BLaER1 treated with 17β-estradiol and CSF1 and Interleukin-3, amounts not matched to agents 10 nM and 100 nM (cell line): ENCODE results near the gene STK24.

Experiments
- H3K27ac ChIP-seq, 11 experiments: shearing (Covaris generic); formaldehyde crosslinking; 2 replicates each; pipeline ENCODE4 v1.8.1; 2022
- H3K27me3 ChIP-seq, 11 experiments: shearing (Covaris generic); formaldehyde crosslinking; 2 replicates each; pipeline ENCODE4 v1.8.1; 2022
- H3K36me3 ChIP-seq, 11 experiments: shearing (Covaris generic); formaldehyde crosslinking; 2 replicates each; pipeline ENCODE4 v1.8.1; 2022
- H3K4me1 ChIP-seq, 10 experiments: shearing (Covaris generic); formaldehyde crosslinking; 2 replicates each; pipeline ENCODE4 v1.8.1; 2022
- H3K4me2 ChIP-seq, 11 experiments: shearing (Covaris generic); formaldehyde crosslinking; 2 replicates each; pipeline ENCODE4 v1.8.1; 2022
- H3K4me3 ChIP-seq, 10 experiments: shearing (Covaris generic); formaldehyde crosslinking; 2 replicates each; pipeline ENCODE4 v1.8.1; 2022
- H3K9ac ChIP-seq, 11 experiments: shearing (Covaris generic); formaldehyde crosslinking; 2 replicates each; pipeline ENCODE4 v1.8.1; 2022
- H3K9me3 ChIP-seq, 11 experiments: shearing (Covaris generic); formaldehyde crosslinking; replicated peaks in 1 of 11; 2 replicates each; pipeline ENCODE4 v1.8.1; 2022
- H4K20me1 ChIP-seq, 11 experiments: shearing (Covaris generic); formaldehyde crosslinking; 2 replicates each; pipeline ENCODE4 v1.8.1; 2022
- Cebpa-rat ChIP-seq, 11 experiments: shearing (Covaris generic); IDR thresholded peaks; 2 replicates each; pipeline ENCODE4 v1.8.1; 2022

Gene STK24

GRCh38 chr13:98504371-98504963 is 72.4 kb downstream of the STK24 start:
- H3K36me3 ChIP-seq, result peaks cover 13 to 89% (median 70%) of the 10 kb centered on the region in 11 experiments
- peaks cover 72 to 100% (median 98%) of the 10 kb centered on the region in 11 experiments for H4K20me1 ChIP-seq
- H3K9me3 ChIP-seq, result no peaks in the 10 kb centered on the region
- no peak overlapping the region for H3K27ac ChIP-seq
- 0 out of 22 replicates have a peak overlapping the region, but pooled peaks of 1 of the 11 experiments have one; percentile 6 for H3K9ac ChIP-seq
- peak overlapping the region; percentile 8 to 80 (median 41) for H3K4me2 ChIP-seq
- H3K4me1 ChIP-seq, result peaks cover 49 to 77% (median 64%) of the 10 kb centered on the region in 10 experiments
- H3K27me3 ChIP-seq, result no peaks in the 10 kb centered on the region
- TF ChIP-seq Cebpa-rat (IDR thresholded peaks at IDR 0.05), result no peak
- no peak overlapping the region for H3K4me3 ChIP-seq

- no peaks in the 10 kb centered on the region for H3K9me3 ChIP-seq
- H3K9ac ChIP-seq, result 0 out of 22 replicates have a peak overlapping the region, but pooled peaks of 1 of the 11 experiments have one; percentile 6
- peaks cover 77 to 100% (median 98%) of the 10 kb centered on the region in 11 experiments for H4K20me1 ChIP-seq
- H3K4me3 ChIP-seq, result no peak overlapping the region
- H3K36me3 ChIP-seq, result peaks cover 18 to 94% (median 75%) of the 10 kb centered on the region in 11 experiments
- H3K4me2 ChIP-seq, result peak overlapping the region; percentile 8 to 80 (median 40); a peak in 20 of 22 replicates
- peaks cover 44 to 76% (median 60%) of the 10 kb centered on the region in 10 experiments for H3K4me1 ChIP-seq
- no peaks in the 10 kb centered on the region for H3K27me3 ChIP-seq
- no peak for TF ChIP-seq Cebpa-rat (IDR thresholded peaks at IDR 0.05)
- H3K27ac ChIP-seq, result no peak overlapping the region
Observed at GRCh38 chr13:98504029-98504351, 72.9 kb downstream of the STK24 start.

GRCh38 chr13:98503175-98504028 is 73.5 kb downstream of the STK24 start:
- H3K9ac ChIP-seq, result no peak overlapping the region
- peak overlapping the region; percentile 8 to 80 (median 40); a peak in 17 of 22 replicates for H3K4me2 ChIP-seq
- H3K4me1 ChIP-seq, result peaks cover 41 to 76% (median 57%) of the 10 kb centered on the region in 10 experiments
- H4K20me1 ChIP-seq, result peaks cover 83 to 100% (median 97%) of the 10 kb centered on the region in 11 experiments
- H3K9me3 ChIP-seq, result no peaks in the 10 kb centered on the region
- H3K36me3 ChIP-seq, result peaks cover 24 to 95% (median 76%) of the 10 kb centered on the region in 11 experiments
- no peak for TF ChIP-seq Cebpa-rat (IDR thresholded peaks at IDR 0.05)
- no peak overlapping the region; a peak in 1 of 22 replicates for H3K27ac ChIP-seq
- no peaks in the 10 kb centered on the region for H3K27me3 ChIP-seq
- no peak overlapping the region for H3K4me3 ChIP-seq

GRCh38 chr13:98500963-98501421 is 75.9 kb downstream of the STK24 start:
- Histone ChIP-seq H3K9ac (no peak overlapping the region), H3K36me3 (peaks cover 28 to 95% (median 64%) of the 10 kb centered on the region in 11 experiments), H4K20me1 (peaks cover 92 to 100% (median 100%) of the 10 kb centered on the region in 11 experiments), H3K4me3 (no peak overlapping the region), H3K4me2 (peak overlapping the region in 4 of 11 experiments; percentile 7 to 22 (median 18); a peak in 3 of 22 replicates), H3K4me1 (peaks cover 57 to 76% (median 67%) of the 10 kb centered on the region in 10 experiments), H3K9me3 (no peaks in the 10 kb centered on the region), H3K27me3 (no peaks in the 10 kb centered on the region), H3K27ac (no peak overlapping the region)
- no peak for TF ChIP-seq Cebpa-rat (IDR thresholded peaks at IDR 0.05)

GRCh38 chr13:98496966-98497365 is 79.9 kb downstream of the STK24 start:
- no peak overlapping the region for H3K4me3 ChIP-seq

GRCh38 chr13:98496479-98496791 is 80.5 kb downstream of the STK24 start:
- Histone ChIP-seq H3K4me3 (no peak overlapping the region), H3K4me1 (peaks cover 39 to 64% (median 46%) of the 10 kb centered on the region in 10 experiments), H4K20me1 (peaks cover 96 to 100% (median 99%) of the 10 kb centered on the region in 11 experiments), H3K9ac (peak overlapping the region in 2 of 11 experiments; percentile 45; a peak in 1 of 22 replicates), H3K36me3 (peaks cover 27 to 68% (median 43%) of the 10 kb centered on the region in 11 experiments), H3K27ac (0 out of 22 replicates have a peak overlapping the region, but pooled peaks of 1 of the 11 experiments have one; percentile 9), H3K4me2 (peak overlapping the region; percentile 7 to 72 (median 39); a peak in 18 of 22 replicates), H3K9me3 (no peaks in the 10 kb centered on the region), H3K27me3 (no peaks in the 10 kb centered on the region)
- TF ChIP-seq Cebpa-rat (IDR thresholded peaks at IDR 0.05), result no peak

More at GRCh38 chr13:98496966-98497365, 79.9 kb downstream of the STK24 start:
- no peak for TF ChIP-seq Cebpa-rat (IDR thresholded peaks at IDR 0.05)
- Histone ChIP-seq H4K20me1 (peaks cover 96 to 100% (median 99%) of the 10 kb centered on the region in 11 experiments), H3K9ac (peak overlapping the region in 2 of 11 experiments; percentile 45; a peak in 2 of 22 replicates), H3K36me3 (peaks cover 27 to 72% (median 45%) of the 10 kb centered on the region in 11 experiments), H3K4me2 (peak overlapping the region; percentile 7 to 72 (median 39)), H3K27ac (peak overlapping the region in 3 of 11 experiments; percentile 2 to 28 (median 9); a peak in 2 of 22 replicates), H3K27me3 (no peaks in the 10 kb centered on the region), H3K9me3 (no peaks in the 10 kb centered on the region), H3K4me1 (peaks cover 39 to 67% (median 49%) of the 10 kb centered on the region in 10 experiments)

GRCh38 chr13:98495627-98496478 is 81.1 kb downstream of the STK24 start:
- Histone ChIP-seq H3K4me3 (no peak overlapping the region), H3K27ac (0 out of 22 replicates have a peak overlapping the region, but pooled peaks of 1 of the 11 experiments have one; percentile 9), H3K4me2 (peak overlapping the region; percentile 7 to 72 (median 39); a peak in 18 of 22 replicates)

GRCh38 chr13:98494769-98495168 is 82.1 kb downstream of the STK24 start:
- no peaks in the 10 kb centered on the region for H3K9me3 ChIP-seq
- TF ChIP-seq Cebpa-rat (IDR thresholded peaks at IDR 0.05), result no peak

More at GRCh38 chr13:98495627-98496478, 81.1 kb downstream of the STK24 start:
- peak in 4 of 11 experiments; percentile 62 to 81 (median 71); a peak in 7 of 22 replicates for TF ChIP-seq Cebpa-rat (IDR thresholded peaks at IDR 0.05)
- 0 out of 22 replicates have a peak overlapping the region, but pooled peaks of 2 of the 11 experiments have one; percentile 4 to 45 for H3K9ac ChIP-seq
- H3K4me1 ChIP-seq, result peaks cover 39 to 64% (median 50%) of the 10 kb centered on the region in 10 experiments
- no peaks in the 10 kb centered on the region for H3K27me3 ChIP-seq
- no peaks in the 10 kb centered on the region for H3K9me3 ChIP-seq
- peaks cover 96 to 100% (median 99%) of the 10 kb centered on the region in 11 experiments for H4K20me1 ChIP-seq
- H3K36me3 ChIP-seq, result peaks cover 27 to 71% (median 47%) of the 10 kb centered on the region in 11 experiments

More at GRCh38 chr13:98494769-98495168, 82.1 kb downstream of the STK24 start:
- Histone ChIP-seq H3K9ac (no peak overlapping the region), H3K36me3 (peaks cover 19 to 71% (median 47%) of the 10 kb centered on the region in 11 experiments), H3K27me3 (no peaks in the 10 kb centered on the region), H3K4me3 (no peak overlapping the region), H3K27ac (no peak overlapping the region), H3K4me1 (peaks cover 46 to 74% (median 59%) of the 10 kb centered on the region in 10 experiments), H4K20me1 (peaks cover 96 to 100% (median 99%) of the 10 kb centered on the region in 11 experiments), H3K4me2 (no peak overlapping the region)
